ENCODE results near the gene ASB13.

The ASB13 gene

DNA sequence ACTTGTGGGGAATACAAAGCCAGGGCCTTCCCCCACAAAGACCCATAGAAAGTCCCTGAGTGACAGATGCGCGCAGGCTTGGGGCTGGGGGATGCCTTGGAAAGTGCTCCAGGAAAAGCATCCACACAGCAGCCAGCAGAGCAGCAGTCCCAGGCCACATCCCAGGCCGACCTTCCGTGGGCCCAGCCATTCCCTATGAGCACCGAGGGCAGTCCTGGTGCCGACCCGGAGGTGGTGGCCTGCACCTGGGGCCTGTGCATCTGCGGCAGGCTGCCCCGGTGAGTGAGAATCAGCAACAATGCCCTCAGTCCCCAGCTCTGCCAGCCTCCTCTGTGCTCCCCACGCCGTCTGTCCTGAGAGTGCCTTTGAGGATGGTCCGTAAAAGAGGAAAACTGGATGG, 26.4 kb downstream of the ASB13 start:
- Histone ChIP-seq H3K4me1 (ENCODE audit: control insufficient read depth in 5 of 5, insufficient read depth in 5 of 5, low read length in 5 of 5) (peaks cover 0 to 9% (median 4%) of the 10 kb centered on the region in 5 donors), H3K9me3 (ENCODE audit: control insufficient read depth in 5 of 5, low read length in 5 of 5) (no peaks in the 10 kb centered on the region), H3K27ac (ENCODE audit: low read depth, low read length) (no peak overlapping the region), H3K9ac (ENCODE audit: low read length in 5 of 5) (no peak overlapping the region), H3K36me3 (ENCODE audit: control insufficient read depth in 5 of 5, insufficient read depth in 5 of 5, low read length in 5 of 5) (peaks cover 0 to 52% (median 38%) of the 10 kb centered on the region in 5 donors), H3K27me3 (ENCODE audit: control insufficient read depth in 5 of 5, insufficient read depth in 4 of 5, low read length in 5 of 5) (peaks cover 0 to 3% (median 0%) of the 10 kb centered on the region in 5 donors), H3K4me3 (ENCODE audit: low read depth in 1 of 5, low read length in 5 of 5) (no peak overlapping the region)

DNA sequence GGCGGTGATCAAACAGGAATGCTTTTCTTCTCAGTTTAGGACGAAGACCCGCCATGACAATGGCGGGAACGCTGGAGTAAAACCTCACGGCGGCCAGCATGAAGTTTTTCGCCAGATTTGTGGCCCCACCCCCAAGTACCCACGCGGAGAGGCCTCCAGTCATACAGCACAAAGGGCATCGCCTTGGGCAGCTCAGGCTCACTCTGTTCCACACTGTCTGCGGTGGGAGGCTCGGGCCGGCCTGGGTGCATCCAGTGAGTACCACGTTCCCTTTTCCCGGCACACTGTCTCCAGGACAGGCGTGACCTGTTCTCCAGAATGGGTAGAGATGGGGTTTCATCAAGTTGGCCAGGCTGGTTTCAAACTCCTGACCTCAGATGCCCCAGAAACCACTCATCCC, 27.3 kb downstream of the ASB13 start:
- no peak overlapping the region for H3K9ac ChIP-seq (ENCODE audit: low read length in 5 of 5)
- peaks cover 0 to 4% (median 4%) of the 10 kb centered on the region in 5 donors for H3K4me1 ChIP-seq (ENCODE audit: control insufficient read depth in 5 of 5, insufficient read depth in 5 of 5, low read length in 5 of 5)
- H3K9me3 ChIP-seq (ENCODE audit: control insufficient read depth in 5 of 5, low read length in 5 of 5) = no peaks in the 10 kb centered on the region
- H3K27me3 ChIP-seq (ENCODE audit: control insufficient read depth in 5 of 5, insufficient read depth in 4 of 5, low read length in 5 of 5) = peaks cover 0 to 3% (median 0%) of the 10 kb centered on the region in 5 donors
- H3K36me3 ChIP-seq (ENCODE audit: control insufficient read depth in 5 of 5, insufficient read depth in 5 of 5, low read length in 5 of 5) = peaks cover 0 to 44% (median 38%) of the 10 kb centered on the region in 5 donors
- H3K27ac ChIP-seq (ENCODE audit: low read depth, low read length) = no peak overlapping the region
- H3K4me3 ChIP-seq (ENCODE audit: low read depth in 1 of 5, low read length in 5 of 5) = no peak overlapping the region

DNA sequence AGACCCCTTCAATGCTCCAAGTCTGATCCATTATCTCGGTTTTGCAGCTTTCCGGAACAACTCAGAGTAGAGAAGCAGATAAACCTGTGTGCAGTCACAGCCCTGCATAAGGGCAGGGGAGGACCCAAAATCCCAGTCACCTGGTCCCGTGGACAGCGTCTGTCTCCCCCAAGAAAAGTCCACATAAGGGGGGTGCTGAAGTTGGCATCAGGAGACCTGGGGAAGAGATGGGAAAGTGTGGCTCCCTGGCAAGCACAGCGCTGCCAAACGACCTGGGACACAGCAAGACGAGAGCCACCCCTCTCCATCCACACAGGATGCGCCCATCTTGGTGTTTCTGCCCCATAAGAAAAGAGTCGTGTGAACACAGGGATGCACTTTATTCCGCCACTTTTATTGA, 27.9 kb downstream of the ASB13 start:
- H3K4me1 ChIP-seq (ENCODE audit: control insufficient read depth in 5 of 5, insufficient read depth in 5 of 5, low read length in 5 of 5) = peaks cover 0 to 4% (median 0%) of the 10 kb centered on the region in 5 donors
- peaks cover 0 to 42% (median 38%) of the 10 kb centered on the region in 5 donors for H3K36me3 ChIP-seq (ENCODE audit: control insufficient read depth in 5 of 5, insufficient read depth in 5 of 5, low read length in 5 of 5)
- H3K27ac ChIP-seq (ENCODE audit: low read depth, low read length) = no peak overlapping the region
- no peak overlapping the region for H3K9ac ChIP-seq (ENCODE audit: low read length in 5 of 5)
- no peak overlapping the region for H3K4me3 ChIP-seq (ENCODE audit: low read depth in 1 of 5, low read length in 5 of 5)
- H3K27me3 ChIP-seq (ENCODE audit: control insufficient read depth in 5 of 5, insufficient read depth in 4 of 5, low read length in 5 of 5) = peaks cover 0 to 3% (median 0%) of the 10 kb centered on the region in 5 donors
- H3K9me3 ChIP-seq (ENCODE audit: control insufficient read depth in 5 of 5, low read length in 5 of 5) = no peaks in the 10 kb centered on the region

DNA sequence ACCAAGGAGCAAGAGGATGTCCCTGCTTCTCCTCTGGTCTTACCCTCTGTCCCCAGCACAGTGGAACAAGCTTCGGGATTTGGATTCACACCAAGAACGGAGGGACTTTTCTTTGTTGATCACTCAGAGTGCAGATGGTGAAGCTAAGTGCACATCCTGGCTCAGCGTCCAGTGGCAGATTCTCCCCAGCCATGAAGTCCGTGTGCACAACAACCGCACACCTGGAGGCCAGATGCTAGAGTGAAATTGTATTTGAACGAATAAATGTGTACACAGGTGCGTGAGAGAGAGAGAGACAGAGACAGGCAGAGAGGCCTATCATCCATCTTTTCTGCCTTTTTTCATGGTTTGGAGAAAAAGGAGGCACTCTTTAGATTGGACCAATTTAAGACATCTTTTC, 31.5 kb downstream of the ASB13 start:
- no peak overlapping the region for H3K27ac ChIP-seq (ENCODE audit: low read depth, low read length)
- H3K36me3 ChIP-seq (ENCODE audit: control insufficient read depth in 5 of 5, insufficient read depth in 5 of 5, low read length in 5 of 5) = peaks cover 0 to 17% (median 17%) of the 10 kb centered on the region in 5 donors
- no peak overlapping the region for H3K4me3 ChIP-seq (ENCODE audit: low read depth in 1 of 5, low read length in 5 of 5)
- no peaks in the 10 kb centered on the region for H3K9me3 ChIP-seq (ENCODE audit: control insufficient read depth in 5 of 5, low read length in 5 of 5)
- H3K4me1 ChIP-seq (ENCODE audit: control insufficient read depth in 5 of 5, insufficient read depth in 5 of 5, low read length in 5 of 5) = no peaks in the 10 kb centered on the region
- H3K9ac ChIP-seq (ENCODE audit: low read length in 5 of 5) = no peak overlapping the region
- H3K27me3 ChIP-seq (ENCODE audit: control insufficient read depth in 5 of 5, insufficient read depth in 4 of 5, low read length in 5 of 5) = no peaks in the 10 kb centered on the region

GRCh38 chr10:5633166-5633749, 33.1 kb downstream of the ASB13 start:
- no peak overlapping the region for H3K4me3 ChIP-seq (ENCODE audit: low read depth in 1 of 5, low read length in 5 of 5)
- no peaks in the 10 kb centered on the region for H3K27me3 ChIP-seq (ENCODE audit: control insufficient read depth in 5 of 5, insufficient read depth in 4 of 5, low read length in 5 of 5)
- H3K36me3 ChIP-seq (ENCODE audit: control insufficient read depth in 5 of 5, insufficient read depth in 5 of 5, low read length in 5 of 5) = peaks cover 0 to under 1% (median under 1%) of the 10 kb centered on the region in 5 donors
- no peak overlapping the region for H3K27ac ChIP-seq (ENCODE audit: low read depth, low read length)
- H3K9me3 ChIP-seq (ENCODE audit: control insufficient read depth in 5 of 5, low read length in 5 of 5) = no peaks in the 10 kb centered on the region
- no peak overlapping the region for H3K9ac ChIP-seq (ENCODE audit: low read length in 5 of 5)
- H3K4me1 ChIP-seq (ENCODE audit: control insufficient read depth in 5 of 5, insufficient read depth in 5 of 5, low read length in 5 of 5) = peaks cover 0 to 15% (median 11%) of the 10 kb centered on the region in 5 donors

GRCh38 chr10:5632446-5632845, 33.9 kb downstream of the ASB13 start:
- Histone ChIP-seq H3K9ac (ENCODE audit: low read length in 5 of 5) (no peak overlapping the region), H3K27me3 (ENCODE audit: control insufficient read depth in 5 of 5, insufficient read depth in 4 of 5, low read length in 5 of 5) (no peaks in the 10 kb centered on the region), H3K27ac (ENCODE audit: low read depth, low read length) (no peak overlapping the region), H3K4me1 (ENCODE audit: control insufficient read depth in 5 of 5, insufficient read depth in 5 of 5, low read length in 5 of 5) (peaks cover 0 to 17% (median 13%) of the 10 kb centered on the region in 5 donors), H3K36me3 (ENCODE audit: control insufficient read depth in 5 of 5, insufficient read depth in 5 of 5, low read length in 5 of 5) (no peaks in the 10 kb centered on the region), H3K9me3 (ENCODE audit: control insufficient read depth in 5 of 5, low read length in 5 of 5) (no peaks in the 10 kb centered on the region), H3K4me3 (ENCODE audit: low read depth in 1 of 5, low read length in 5 of 5) (no peak overlapping the region)

- Histone ChIP-seq H3K27me3 (ENCODE audit: control insufficient read depth in 5 of 5, insufficient read depth in 4 of 5, low read length in 5 of 5) (no peaks in the 10 kb centered on the region), H3K36me3 (ENCODE audit: control insufficient read depth in 5 of 5, insufficient read depth in 5 of 5, low read length in 5 of 5) (no peaks in the 10 kb centered on the region), H3K4me3 (ENCODE audit: low read depth in 1 of 5, low read length in 5 of 5) (no peak overlapping the region), H3K9ac (ENCODE audit: low read length in 5 of 5) (no peak overlapping the region), H3K9me3 (ENCODE audit: control insufficient read depth in 5 of 5, low read length in 5 of 5) (no peaks in the 10 kb centered on the region), H3K27ac (ENCODE audit: low read depth, low read length) (no peak overlapping the region), H3K4me1 (ENCODE audit: control insufficient read depth in 5 of 5, insufficient read depth in 5 of 5, low read length in 5 of 5) (peaks cover 0 to 17% (median 13%) of the 10 kb centered on the region in 5 donors)
Observed at GRCh38 chr10:5631936-5632335, 34.5 kb downstream of the ASB13 start.

GRCh38 chr10:5630112-5630436, 36.3 kb downstream of the ASB13 start:
- Histone ChIP-seq H3K4me3 (ENCODE audit: low read depth in 1 of 5, low read length in 5 of 5) (no peak overlapping the region), H3K4me1 (ENCODE audit: control insufficient read depth in 5 of 5, insufficient read depth in 5 of 5, low read length in 5 of 5) (peaks cover 0 to 17% (median 13%) of the 10 kb centered on the region in 5 donors), H3K27me3 (ENCODE audit: control insufficient read depth in 5 of 5, insufficient read depth in 4 of 5, low read length in 5 of 5) (no peaks in the 10 kb centered on the region), H3K36me3 (ENCODE audit: control insufficient read depth in 5 of 5, insufficient read depth in 5 of 5, low read length in 5 of 5) (no peaks in the 10 kb centered on the region), H3K9ac (ENCODE audit: low read length in 5 of 5) (no peak overlapping the region), H3K9me3 (ENCODE audit: control insufficient read depth in 5 of 5, low read length in 5 of 5) (no peaks in the 10 kb centered on the region), H3K27ac (ENCODE audit: low read depth, low read length) (no peak overlapping the region)

DNA sequence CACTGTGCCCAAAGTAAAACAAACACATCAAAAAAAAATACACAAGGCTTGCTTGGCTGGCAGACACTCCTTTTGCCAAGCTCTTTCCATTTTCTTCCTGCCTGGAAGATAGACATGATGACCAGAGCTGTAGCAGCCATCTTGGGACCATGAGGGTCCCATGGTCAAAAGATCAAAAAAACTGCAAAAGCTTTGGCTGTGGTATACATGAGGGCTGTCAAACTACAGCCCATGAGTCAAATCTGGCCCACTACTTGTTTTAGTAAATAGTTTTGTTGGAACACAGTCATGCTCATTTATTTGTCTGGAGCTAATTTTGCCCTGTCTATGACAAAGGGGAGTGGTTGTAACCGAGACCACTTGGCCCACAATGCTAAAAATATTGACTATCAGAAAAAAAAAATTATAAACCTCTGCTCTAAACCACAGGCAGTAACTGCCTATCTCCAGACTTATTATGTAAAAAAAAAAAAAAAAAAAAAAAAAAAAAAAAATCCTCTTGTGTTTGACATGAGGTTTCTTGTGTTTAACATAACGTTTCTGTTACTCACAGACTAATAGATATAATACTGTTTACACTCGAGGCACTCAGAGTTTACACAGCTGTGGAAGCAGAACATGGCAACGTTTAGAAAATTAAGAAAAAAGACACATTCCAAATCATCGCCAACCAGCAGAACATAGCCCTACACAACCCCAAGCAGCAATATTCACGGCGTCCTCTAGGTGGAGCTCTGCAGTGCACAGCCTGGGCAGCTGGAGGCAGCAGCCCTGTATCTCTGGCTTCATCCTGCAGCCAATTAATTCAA, 36.9 kb downstream of the ASB13 start:
- Histone ChIP-seq H3K9me3 (ENCODE audit: control insufficient read depth in 5 of 5, low read length in 5 of 5) (no peaks in the 10 kb centered on the region), H3K27ac (ENCODE audit: low read depth, low read length) (no peak overlapping the region), H3K36me3 (ENCODE audit: control insufficient read depth in 5 of 5, insufficient read depth in 5 of 5, low read length in 5 of 5) (no peaks in the 10 kb centered on the region), H3K4me1 (ENCODE audit: control insufficient read depth in 5 of 5, insufficient read depth in 5 of 5, low read length in 5 of 5) (peaks cover 0 to 17% (median 13%) of the 10 kb centered on the region in 5 donors), H3K9ac (ENCODE audit: low read length in 5 of 5) (no peak overlapping the region), H3K27me3 (ENCODE audit: control insufficient read depth in 5 of 5, insufficient read depth in 4 of 5, low read length in 5 of 5) (no peaks in the 10 kb centered on the region), H3K4me3 (ENCODE audit: low read depth in 1 of 5, low read length in 5 of 5) (peak overlapping the region in 1 of 5 donors; percentile 66)

All from subcutaneous abdominal adipose tissue (tissue), 5 donors.